ENCODE results near the gene IGF2. TPM values are rescaled to one million over a fixed set of nuclear protein-coding genes. Genes with fewer than 3 reads are reported as not detected.

IGF2 gene
- total and polyA plus RNA-seq, 2 of the 8 experiments (the other 6 are each of a cell fraction or from before 2014, with no cell fraction given): 0.74 to 1.5 TPM

- H2BK5ac ChIP-seq (ENCODE audit: low read depth, low read length): no peak overlapping the region
- no peak overlapping the region for H2AFZ ChIP-seq (ENCODE audit: low read length)
- H3K27me3 ChIP-seq (replicated peaks in 1 of 4; ENCODE audit: control insufficient read depth in 3 of 4, extremely low read depth in 1 of 4, insufficient read depth in 3 of 4, low read length in 3 of 4): no peaks in the 10 kb centered on the region
- peaks cover 0 to 6% of the 10 kb centered on the region in 2 experiments for H4K20me1 ChIP-seq (replicated peaks in 1 of 2; ENCODE audit: control insufficient read depth in 1 of 2, insufficient read depth in 2 of 2, low read length in 2 of 2)
- FAIRE-seq: no peak
- 85% methylated on average over 15 of the region's 16 CpGs; no CpG with 5 or more reads in 1 of the 2 experiments for WGBS, 2 experiments (ENCODE audit: extremely low coverage in 1 of 2, insufficient coverage in 1 of 2, insufficient read length in 1 of 2, insufficient replicate concordance in 2 of 2, low coverage in 1 of 2, low lambda C conversion rate in 2 of 2, missing lambda C conversion rate in 1 of 2)
- no peak overlapping the region for H3K27ac ChIP-seq (ENCODE audit: low read depth, low read length)
- no peaks in the 10 kb centered on the region for H3K36me3 ChIP-seq (ENCODE audit: control insufficient read depth in 2 of 4, insufficient read depth in 4 of 4, low read length in 3 of 4)
- DNase-seq (ENCODE audit: low read depth in 1 of 2, low spot score in 2 of 2): no peak
- no peak overlapping the region for H3K4me3 ChIP-seq (ENCODE audit: extremely low read depth in 1 of 4, insufficient read depth in 2 of 4, low read depth in 3 of 4, low read length in 4 of 4)
- CTCF ChIA-PET (ENCODE audit: partially characterized antibody): interaction anchor here (0.6 to 3.6 kb wide), 8 partner anchors 15 to 130 kb away, joined by 3 to 15 read pairs (median 4); partner anchors contain the start of genes C11orf21 and TSPAN32
- no peak overlapping the region for H3K23ac ChIP-seq (ENCODE audit: insufficient read length)
- H4K5ac ChIP-seq (ENCODE audit: insufficient read length, low read depth, low read length): no peak overlapping the region
- H3K14ac ChIP-seq (ENCODE audit: insufficient read length): no peak overlapping the region
- H3K23me2 ChIP-seq (ENCODE audit: low read depth, low read length): no peaks in the 10 kb centered on the region
- H3K56ac ChIP-seq (replicated peaks; ENCODE audit: insufficient read length, low read depth, low read length): no peak overlapping the region
- no peaks in the 10 kb centered on the region for H3K79me1 ChIP-seq (ENCODE audit: low read depth, low read length)
- H2BK12ac ChIP-seq (ENCODE audit: low read depth, low read length): no peak overlapping the region
- H3K4me2 ChIP-seq (ENCODE audit: insufficient read depth in 1 of 2, low read depth in 2 of 2, low read length in 2 of 2): no peak overlapping the region
- H2BK15ac ChIP-seq (ENCODE audit: low read length): no peak overlapping the region
- H2BK20ac ChIP-seq (ENCODE audit: low read length): no peak overlapping the region
- POLR2A ChIA-PET (ENCODE audit: partially characterized antibody): no interaction called here
- H3K9me3 ChIP-seq (ENCODE audit: insufficient read depth in 2 of 2, low read depth in 1 of 2, low read length in 1 of 2): no peaks in the 10 kb centered on the region
- H2BK120ac ChIP-seq (replicated peaks; ENCODE audit: low read depth, low read length): no peak overlapping the region
- H3K4ac ChIP-seq (replicated peaks; ENCODE audit: insufficient read length, low read depth, low read length): no peak overlapping the region
- H3K18ac ChIP-seq (ENCODE audit: extremely low read depth, low read length): no peak overlapping the region
- peak overlapping the region; percentile 5; the same call in 1 of the 2 replicates for H4K8ac ChIP-seq (ENCODE audit: extremely low read depth, insufficient read depth, low read length)
- no peak overlapping the region for H4K91ac ChIP-seq (replicated peaks; ENCODE audit: insufficient read length, low read length)
- no peak overlapping the region for H2AK5ac ChIP-seq (ENCODE audit: low read depth, low read length)
- no peak overlapping the region for H3K9ac ChIP-seq (replicated peaks in 1 of 4; ENCODE audit: extremely low read depth in 1 of 4, low read depth in 3 of 4, low read length in 3 of 4)
- H3K4me1 ChIP-seq (replicated peaks in 1 of 4; ENCODE audit: control insufficient read depth in 3 of 4, insufficient read depth in 4 of 4, low read length in 3 of 4): no peaks in the 10 kb centered on the region
- no peaks in the 10 kb centered on the region for H3K79me2 ChIP-seq (ENCODE audit: control insufficient read depth in 1 of 2, insufficient read depth in 2 of 2, low read length in 2 of 2)
- no peak for TF ChIP-seq SIN3A (conservative IDR thresholded peaks at IDR 0.05 in 1 of 2, IDR thresholded peaks at IDR 0.05 in 1 of 2; ENCODE audit: low read depth in 1 of 2, low read length in 2 of 2)
- no peak for TF ChIP-seq RNF2 (IDR thresholded peaks at IDR 0.05; ENCODE audit: borderline replicate concordance, low read depth, low read length, missing control alignments, poor library complexity, severe bottlenecking)
- TF ChIP-seq JUN (IDR thresholded peaks at IDR 0.05; ENCODE audit: low read depth, low read length): no peak
- no peak for TF ChIP-seq JUND (IDR thresholded peaks at IDR 0.05; ENCODE audit: low read length)
- TF ChIP-seq KDM4A (IDR thresholded peaks at IDR 0.05; ENCODE audit: low read depth, low read length, severe bottlenecking): no peak
- TF ChIP-seq MAFK (IDR thresholded peaks at IDR 0.05; ENCODE audit: low read depth, low read length): no peak
- TF ChIP-seq ATF3 (IDR thresholded peaks at IDR 0.05; ENCODE audit: insufficient read depth, low read depth, low read length): no peak
- TF ChIP-seq SUZ12 (IDR thresholded peaks at IDR 0.05; ENCODE audit: low read length): no peak
- no peak for TF ChIP-seq ZNF274 (IDR thresholded peaks at IDR 0.05; ENCODE audit: borderline replicate concordance, extremely low read depth, low read length)
- no peak for TF ChIP-seq BRCA1 (IDR thresholded peaks at IDR 0.05; ENCODE audit: low read depth, low read length)
- TF ChIP-seq TAF1 (IDR thresholded peaks at IDR 0.05; ENCODE audit: low read depth, low read length): no peak
- TF ChIP-seq CTBP2 (IDR thresholded peaks at IDR 0.05; ENCODE audit: borderline replicate concordance, insufficient read depth, insufficient read length, low read length): no peak
- no peak for TF ChIP-seq BACH1 (IDR thresholded peaks at IDR 0.05; ENCODE audit: low read length)
These were observed 39.8 kb upstream of the IGF2 start for GRCh38 chr11:2178906-2179494.

Data from H1 (cell line).